ENCODE data around the gene PALMD. TPM values are rescaled to one million over a fixed set of nuclear protein-coding genes. Genes with fewer than 3 reads are reported as not detected.

The PALMD gene
- total RNA-seq, 4 donors from 2014 or later = 27.1 to 39.2 (median 31.3) TPM

- intact Hi-C loops (cut with DNase I) = no loop called here
- 82 to 83% methylated on average over 2 of the region's 2 CpGs for WGBS, 2 donors
- no peaks in the 10 kb centered on the region for H3K27me3 ChIP-seq
- peaks cover 0 to 17% (median 3%) of the 10 kb centered on the region in 3 donors for H3K4me1 ChIP-seq
- peaks cover 0 to 77% (median 5%) of the 10 kb centered on the region in 3 donors for H3K36me3 ChIP-seq
- no peak overlapping the region for H3K4me3 ChIP-seq
- no peak for DNase-seq
- H3K9me3 ChIP-seq = no peaks in the 10 kb centered on the region
- peak overlapping the region in 1 of 4 donors; percentile 26 for H3K27ac ChIP-seq
- TF ChIP-seq CTCF (IDR thresholded peaks at IDR 0.05) = no peak
These were observed 23.9 kb downstream of the PALMD start for GRCh38 chr1:99669821-99670220.

GRCh38 chr1:99670583-99670982 lies 24.7 kb downstream of the PALMD start:
- WGBS, 2 donors = 69 to 80% methylated on average over 1 of the region's 1 CpG
- Histone ChIP-seq H3K27ac (no peak overlapping the region), H3K36me3 (peaks cover 0 to 75% (median 5%) of the 10 kb centered on the region in 3 donors), H3K4me1 (peaks cover 0 to 18% (median 3%) of the 10 kb centered on the region in 3 donors), H3K9me3 (no peaks in the 10 kb centered on the region), H3K4me3 (no peak overlapping the region), H3K27me3 (no peaks in the 10 kb centered on the region)
- TF ChIP-seq CTCF (IDR thresholded peaks at IDR 0.05) (no peak), POLR2A (IDR thresholded peaks at IDR 0.05) (no peak)
- DNase-seq = no peak
- intact Hi-C loops (cut with DNase I) = no loop called here

- intact Hi-C loops (cut with DNase I) = no loop called here
- H3K36me3 ChIP-seq = peaks cover 0 to 76% (median 5%) of the 10 kb centered on the region in 3 donors
- no peaks in the 10 kb centered on the region for H3K9me3 ChIP-seq
- peaks cover 0 to 18% (median 3%) of the 10 kb centered on the region in 3 donors for H3K4me1 ChIP-seq
- no peaks in the 10 kb centered on the region for H3K27me3 ChIP-seq
- TF ChIP-seq CTCF (IDR thresholded peaks at IDR 0.05) (no peak), POLR2A (IDR thresholded peaks at IDR 0.05) (no peak)
- DNase-seq = no peak
- no peak overlapping the region for H3K4me3 ChIP-seq
- peak overlapping the region in 1 of 4 donors; percentile 15 for H3K27ac ChIP-seq
- WGBS, 2 donors = 68 to 82% methylated on average over 4 of the region's 4 CpGs
These were observed 26.1 kb downstream of the PALMD start for GRCh38 chr1:99672038-99672437.

GRCh38 chr1:99672530-99673213 lies 26.8 kb downstream of the PALMD start:
- peaks cover 0 to 18% (median 3%) of the 10 kb centered on the region in 3 donors for H3K4me1 ChIP-seq
- DNase-seq = no peak
- intact Hi-C loops (cut with DNase I) = no loop called here
- peaks cover 0 to 76% (median 7%) of the 10 kb centered on the region in 3 donors for H3K36me3 ChIP-seq
- 51 to 61% methylated on average over 6 of the region's 6 CpGs for WGBS, 2 donors
- no peaks in the 10 kb centered on the region for H3K27me3 ChIP-seq
- TF ChIP-seq POLR2A (IDR thresholded peaks at IDR 0.05) (no peak), CTCF (IDR thresholded peaks at IDR 0.05) (no peak)
- peak overlapping the region in 1 of 4 donors; percentile 15 for H3K27ac ChIP-seq
- H3K9me3 ChIP-seq = no peaks in the 10 kb centered on the region
- H3K4me3 ChIP-seq = no peak overlapping the region

- peaks cover 0 to 76% (median 5%) of the 10 kb centered on the region in 3 donors for H3K36me3 ChIP-seq
- TF ChIP-seq CTCF (IDR thresholded peaks at IDR 0.05) = no peak
- no peak for TF ChIP-seq POLR2A (IDR thresholded peaks at IDR 0.05)
- H3K27me3 ChIP-seq = no peaks in the 10 kb centered on the region
- intact Hi-C loops (cut with DNase I) = no loop called here
- H3K9me3 ChIP-seq = no peaks in the 10 kb centered on the region
- no peak for DNase-seq
- H3K4me1 ChIP-seq = peaks cover 0 to 18% (median 3%) of the 10 kb centered on the region in 3 donors
- WGBS, 2 donors = 67 to 79% methylated on average over 5 of the region's 5 CpGs
- no peak overlapping the region for H3K4me3 ChIP-seq
- no peak overlapping the region for H3K27ac ChIP-seq
These were observed 27.4 kb downstream of the PALMD start for GRCh38 chr1:99673315-99673714.
